H1 (cell line): ENCODE data around the gene DAO. TPM values are rescaled to one million over a fixed set of nuclear protein-coding genes. Genes with fewer than 3 reads are reported as not detected.

ENCODE experiments used
- CTCF ChIA-PET: fragments of 300-600 bp; sonication (Branson Sonifier 250); formaldehyde crosslinking; loops from one replicate; lab custom pipeline; 2021; ENCODE audit not compliant: partially characterized antibody; lab: Charles Lee
- POLR2A ChIA-PET: fragments of 300-600 bp; sonication (Branson Sonifier 250); formaldehyde crosslinking; loops from one replicate; lab custom pipeline; 2021; ENCODE audit warnings: inconsistent platforms; ENCODE audit not compliant: partially characterized antibody; lab: Charles Lee
- DNase-seq, 2 experiments: peaks; one replicate each; pipeline versions ENCODE4 v3.0.0 to v3.0.0-alpha.2; 2010 to 2022; ENCODE audit warnings: low spot score in 2 of 2, low read depth in 1 of 2, mixed read lengths in 1 of 2
- FAIRE-seq: peaks from 2 replicates; lab custom pipeline; 2011; peaks lifted over from hg19 to GRCh38; lab: Jason Lieb, UNC
- H2AFZ ChIP-seq: 2 replicates; pipeline ENCODE4 v1.8.1; 2012; ENCODE audit warnings: low read length, inconsistent platforms
- H2AK5ac ChIP-seq: 2 replicates; pipeline ENCODE4 v1.6.1; 2013; ENCODE audit warnings: low read depth, low read length
- H2BK120ac ChIP-seq: replicated peaks from 2 replicates; pipeline ENCODE3; 2013; ENCODE audit warnings: low read depth, low read length, inconsistent platforms
- H2BK12ac ChIP-seq: 2 replicates; pipeline ENCODE4 v1.6.1; 2013; ENCODE audit warnings: low read depth, low read length
- H2BK15ac ChIP-seq: 2 replicates; pipeline ENCODE4 v1.6.1; 2013; ENCODE audit warnings: low read length
- H2BK20ac ChIP-seq: 2 replicates; pipeline ENCODE4 v1.6.1; 2013; ENCODE audit warnings: low read length
- H2BK5ac ChIP-seq: 2 replicates; pipeline ENCODE4 v1.6.1; 2013; ENCODE audit warnings: low read depth, low read length
- H3K14ac ChIP-seq: 2 replicates; pipeline ENCODE4 v1.6.1; 2013; ENCODE audit warnings: inconsistent platforms; ENCODE audit not compliant: insufficient read length
- H3K18ac ChIP-seq: 2 replicates; pipeline ENCODE4 v1.6.1; 2013; ENCODE audit warnings: low read length; ENCODE audit errors: extremely low read depth
- H3K23ac ChIP-seq: 2 replicates; pipeline ENCODE4 v1.6.1; 2013; ENCODE audit warnings: inconsistent platforms; ENCODE audit not compliant: insufficient read length
- H3K23me2 ChIP-seq: 2 replicates; pipeline ENCODE4 v1.6.1; 2013; ENCODE audit warnings: low read depth, low read length
- H3K27ac ChIP-seq: 2 replicates; pipeline ENCODE4 v1.6.1; 2011; ENCODE audit warnings: low read depth, low read length, inconsistent platforms
- H3K27me3 ChIP-seq, 4 experiments: replicated peaks in 1 of 4; 1 replicate in 1 of 4; 2 replicates in 3 of 4; pipeline versions ENCODE4 v1.6.1 to v1.8.1; 2011 to 2013; ENCODE audit warnings: low read length in 3 of 4, mild to moderate bottlenecking in 3 of 4, inconsistent platforms in 2 of 4, mixed read lengths in 2 of 4, moderate library complexity in 1 of 4; ENCODE audit not compliant: control insufficient read depth in 3 of 4, insufficient read depth in 3 of 4; ENCODE audit errors: extremely low read depth in 1 of 4
- H3K36me3 ChIP-seq, 4 experiments: 2 replicates each; pipeline versions ENCODE4 v1.6.1 to v1.8.1; 2011 to 2013; ENCODE audit warnings: mild to moderate bottlenecking in 4 of 4, low read length in 3 of 4, moderate library complexity in 2 of 4, control low read depth in 1 of 4, inconsistent platforms in 1 of 4; ENCODE audit not compliant: insufficient read depth in 4 of 4, control insufficient read depth in 2 of 4
- H3K4ac ChIP-seq: replicated peaks from 2 replicates; pipeline ENCODE3; 2013; ENCODE audit warnings: low read length, low read depth, mixed read lengths, inconsistent platforms; ENCODE audit not compliant: insufficient read length
- H3K4me1 ChIP-seq, 4 experiments: replicated peaks in 1 of 4; 1 replicate in 1 of 4; 2 replicates in 3 of 4; pipeline versions ENCODE4 v1.6.1 to v1.8.1; 2011 to 2013; ENCODE audit warnings: low read length in 3 of 4, inconsistent platforms in 2 of 4, mixed read lengths in 1 of 4; ENCODE audit not compliant: insufficient read depth in 4 of 4, control insufficient read depth in 3 of 4
- H3K4me2 ChIP-seq, 2 experiments: 2 replicates each; pipeline versions ENCODE4 v1.6.1 to v1.8.1; 2011 to 2013; ENCODE audit warnings: low read depth in 2 of 2, low read length in 2 of 2, control low read depth in 1 of 2, inconsistent platforms in 1 of 2, mild to moderate bottlenecking in 1 of 2; ENCODE audit not compliant: insufficient read depth in 1 of 2
- H3K4me3 ChIP-seq, 4 experiments: fragments of 200-600, 300-600 bp in 1 of 4; sonication (generic), shearing (Covaris generic), sonication (Bioruptor Twin) in 1 of 4; 2 replicates each; pipeline versions ENCODE4 v1.5.1 to v1.8.1; 2011 to 2016; ENCODE audit warnings: low read length in 4 of 4, low read depth in 3 of 4, control low read depth in 2 of 4, inconsistent platforms in 2 of 4, mild to moderate bottlenecking in 2 of 4, mixed read lengths in 1 of 4, moderate library complexity in 1 of 4; ENCODE audit not compliant: insufficient read depth in 2 of 4; ENCODE audit errors: extremely low read depth in 1 of 4
- H3K56ac ChIP-seq: replicated peaks from 2 replicates; pipeline ENCODE3; 2013; ENCODE audit warnings: low read depth, mild to moderate bottlenecking, mixed read lengths, low read length, inconsistent platforms; ENCODE audit not compliant: insufficient read length
- H3K79me1 ChIP-seq: 2 replicates; pipeline ENCODE4 v1.6.1; 2013; ENCODE audit warnings: low read depth, low read length, control low read depth
- H3K79me2 ChIP-seq, 2 experiments: 2 replicates each; pipeline versions ENCODE4 v1.6.1 to v1.8.1; 2012 to 2013; ENCODE audit warnings: low read length in 2 of 2, mild to moderate bottlenecking in 2 of 2, inconsistent platforms in 1 of 2; ENCODE audit not compliant: insufficient read depth in 2 of 2, control insufficient read depth in 1 of 2
- H3K9ac ChIP-seq, 4 experiments: replicated peaks in 1 of 4; 1 replicate in 1 of 4; 2 replicates in 3 of 4; pipeline versions ENCODE4 v1.6.1 to v1.8.1; 2011 to 2013; ENCODE audit warnings: low read depth in 3 of 4, low read length in 3 of 4, control low read depth in 2 of 4, mild to moderate bottlenecking in 2 of 4, moderate library complexity in 2 of 4, inconsistent platforms in 1 of 4; ENCODE audit errors: extremely low read depth in 1 of 4
- H3K9me3 ChIP-seq, 2 experiments: 2 replicates each; pipeline versions ENCODE4 v1.6.1 to v1.8.1; 2012 to 2013; ENCODE audit warnings: mild to moderate bottlenecking in 2 of 2, moderate library complexity in 2 of 2, control low read depth in 1 of 2, inconsistent platforms in 1 of 2, low read depth in 1 of 2, low read length in 1 of 2, mixed read lengths in 1 of 2; ENCODE audit not compliant: insufficient read depth in 2 of 2
- H4K20me1 ChIP-seq, 2 experiments: replicated peaks in 1 of 2; 2 replicates each; pipeline versions ENCODE3 to v1.8.1; 2011 to 2013; ENCODE audit warnings: inconsistent platforms in 2 of 2, low read length in 2 of 2, mild to moderate bottlenecking in 1 of 2; ENCODE audit not compliant: insufficient read depth in 2 of 2, control insufficient read depth in 1 of 2
- H4K5ac ChIP-seq: 2 replicates; pipeline ENCODE4 v1.6.1; 2013; ENCODE audit warnings: low read length, low read depth, mixed read lengths, inconsistent platforms; ENCODE audit not compliant: insufficient read length
- H4K8ac ChIP-seq: 2 replicates; pipeline ENCODE4 v1.8.0; 2013; ENCODE audit warnings: mild to moderate bottlenecking, moderate library complexity, low read length, inconsistent platforms; ENCODE audit not compliant: insufficient read depth; ENCODE audit errors: extremely low read depth
- H4K91ac ChIP-seq: replicated peaks from 2 replicates; pipeline ENCODE3; 2013; ENCODE audit warnings: low read length, mixed read lengths, inconsistent platforms; ENCODE audit not compliant: insufficient read length
- CBX5 ChIP-seq: fragments of 300-800, 300-1000 bp; sonication (generic); IDR thresholded peaks from 2 replicates; pipeline ENCODE4 v1.7.1; 2016; ENCODE audit warnings: antibody characterized with exemption, low read length, low read depth
- CTBP2 ChIP-seq: IDR thresholded peaks from 2 replicates; pipeline ENCODE4 v1.7.0; 2011; ENCODE audit warnings: borderline replicate concordance, mild to moderate bottlenecking, moderate library complexity, mixed read lengths, low read length; ENCODE audit not compliant: insufficient read depth, insufficient read length
- FOSL1 ChIP-seq: IDR thresholded peaks from 2 replicates; pipeline ENCODE4 v1.6.1; 2011; ENCODE audit warnings: mild to moderate bottlenecking, low read depth, low read length, moderate library complexity; ENCODE audit not compliant: insufficient read depth
- GABPA ChIP-seq: IDR thresholded peaks from 2 replicates; pipeline ENCODE4 v1.6.1; 2011; ENCODE audit warnings: mild to moderate bottlenecking, low read length, moderate library complexity, borderline replicate concordance; ENCODE audit not compliant: insufficient read depth
- KDM4A ChIP-seq: IDR thresholded peaks from one replicate; pipeline ENCODE4 v1.7.1; 2012; ENCODE audit warnings: low read depth, mild to moderate bottlenecking, moderate library complexity, low read length, inconsistent platforms; ENCODE audit not compliant: severe bottlenecking
- MAFK ChIP-seq: IDR thresholded peaks from 2 replicates; pipeline ENCODE4 v1.6.1; 2012; ENCODE audit warnings: low read depth, mild to moderate bottlenecking, improper control_type of control experiment, low read length
- POLR2A ChIP-seq, 2 experiments: IDR thresholded peaks; 1 replicate in 1 of 2; 2 replicates in 1 of 2; pipeline ENCODE4 v1.6.1; 2011; ENCODE audit warnings: low read depth in 2 of 2, low read length in 2 of 2, mild to moderate bottlenecking in 2 of 2; ENCODE audit errors: control extremely low read depth in 1 of 2
- RBBP5 ChIP-seq: IDR thresholded peaks from 2 replicates; pipeline ENCODE4 v1.7.1; 2012; ENCODE audit warnings: low read depth, mild to moderate bottlenecking, inconsistent platforms, low read length, moderate library complexity, borderline replicate concordance
- RNF2 ChIP-seq: fragments of 200-900, 300-1000 bp; sonication (generic); IDR thresholded peaks from 2 replicates; pipeline ENCODE4 v1.7.1; 2016; ENCODE audit warnings: borderline replicate concordance, low read depth, mild to moderate bottlenecking, antibody characterized with exemption, low read length; ENCODE audit not compliant: poor library complexity, severe bottlenecking; ENCODE audit errors: missing control alignments
- SRF ChIP-seq: IDR thresholded peaks from 2 replicates; pipeline ENCODE4 v1.6.1; 2011; ENCODE audit warnings: mild to moderate bottlenecking, low read depth, low read length, moderate library complexity
- SUZ12 ChIP-seq: fragments of 200-600 bp; sonication (generic); IDR thresholded peaks from 2 replicates; pipeline ENCODE4 v1.6.1; 2012; ENCODE audit warnings: mild to moderate bottlenecking, inconsistent platforms, low read length, moderate library complexity, mixed read lengths
- TEAD4 ChIP-seq: IDR thresholded peaks from 2 replicates; pipeline ENCODE4 v1.6.1; 2012; ENCODE audit warnings: low read depth, low read length, inconsistent platforms, mixed read lengths
- WGBS, 2 experiments: shearing (Covaris generic) in 1 of 2; methylation state at CpG; one replicate each; pipeline versions ENCODE4 v1.1.6 to v1.1.7; 2013 to 2015; ENCODE audit warnings: low lambda C conversion rate in 2 of 2, mixed read lengths in 2 of 2, inconsistent platforms in 1 of 2, low coverage in 1 of 2, missing lambda C conversion rate in 1 of 2; ENCODE audit not compliant: insufficient replicate concordance in 2 of 2, insufficient coverage in 1 of 2, insufficient read length in 1 of 2; ENCODE audit errors: extremely low coverage in 1 of 2, missing lambda C conversion rate in 1 of 2; 5-methylcytosine and 5-hydroxymethylcytosine counted together
- polyA plus RNA-seq, 7 experiments: library from polyadenylated mRNA; depleted of rRNA in 3 of 7; stranded (reverse) in 5 of 7; unstranded in 2 of 7; fragments of >200 nt in 5 of 7; fragments of 200-250 nt in 2 of 7; gene quantifications; 1 replicate in 5 of 7; 2 replicates in 1 of 7; 4 replicates in 1 of 7; pipeline versions ENCODE4 v1.2.1 to v1.2.3, GENCODE V29; 2011 to 2013; ENCODE audit warnings: missing spikeins in 2 of 7, mixed read lengths in 2 of 7
- total RNA-seq: library from RNA; stranded (reverse); fragmentation: NEBNext Ultra II Directional; extraction: Animal tissue kit (Norgen Biotek cat#: 25700); gene quantifications from 2 replicates; pipeline ENCODE4 v1.2.1, GENCODE V29; 2021
- TF ChIP-seq, protein P1 (sequence below): IDR thresholded peaks from 2 replicates; pipeline ENCODE4 v1.6.1; 2012; ENCODE audit warnings: inconsistent platforms

Gene DAO
- total and polyA plus RNA-seq, 2 of the 8 experiments (the other 6 are each of a cell fraction or from before 2014, with no cell fraction given): not detected

DNA sequence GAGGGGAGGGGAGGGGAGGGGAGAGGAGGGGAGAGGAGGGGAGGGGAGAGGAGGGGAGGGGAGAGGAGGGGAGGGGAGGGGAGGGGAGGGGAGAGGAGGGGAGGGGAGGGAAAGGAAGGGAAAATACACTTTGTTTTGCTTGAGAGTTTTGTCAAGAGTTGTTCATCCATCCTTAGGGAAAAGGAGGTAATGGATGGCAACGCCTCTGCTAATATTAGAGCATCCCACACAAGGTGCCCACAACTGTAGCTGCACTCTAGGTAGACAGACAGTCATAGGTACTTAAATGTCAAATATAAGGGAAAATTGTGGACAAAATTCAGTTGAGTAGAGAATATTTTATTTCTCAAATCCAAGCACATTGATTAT is 20.0 kb upstream of the DAO start:
- Histone ChIP-seq H2AK5ac (no peak overlapping the region), H3K4me2 (no peak overlapping the region), H3K4me1 (peaks cover 4 to 29% (median 18%) of the 10 kb centered on the region in 4 experiments), H4K8ac (no peak overlapping the region), H2BK20ac (no peak overlapping the region), H3K14ac (no peak overlapping the region), H2BK15ac (no peak overlapping the region), H3K27me3 (peaks cover 0 to 2% (median 0%) of the 10 kb centered on the region in 4 experiments; a peak in 3 of 7 replicates), H2BK5ac (no peak overlapping the region), H3K79me1 (peaks cover 2% of the 10 kb centered on the region), H4K20me1 (peaks cover 2 to 5% of the 10 kb centered on the region in 2 experiments), H4K5ac (no peak overlapping the region), H3K18ac (no peak overlapping the region), H3K23me2 (peaks cover 14% of the 10 kb centered on the region), H3K9ac (no peak overlapping the region), H3K4ac (no peak overlapping the region), H3K23ac (no peak overlapping the region), H2BK120ac (no peak overlapping the region), H3K27ac (no peak overlapping the region), H3K9me3 (0 out of 4 replicates have a peak, but pooled peaks cover 0 to 2% of the 10 kb centered on the region in 2 experiments), H3K56ac (no peak overlapping the region), H3K4me3 (no peak overlapping the region), H2BK12ac (no peak overlapping the region), H3K79me2 (peaks cover 0 to 18% of the 10 kb centered on the region in 2 experiments; a peak in 2 of 4 replicates), H3K36me3 (0 out of 8 replicates have a peak, but pooled peaks cover 0 to under 1% (median 0%) of the 10 kb centered on the region in 4 experiments), H2AFZ (no peak overlapping the region), H4K91ac (no peak overlapping the region)
- 100% methylated on average over 1 of the region's 1 CpG; no CpG with 5 or more reads in 1 of the 2 experiments for WGBS, 2 experiments
- FAIRE-seq (no peak), DNase-seq (no peak)
- POLR2A ChIA-PET: interaction anchor here (1.8 kb wide), 1 partner anchor 10 kb away, joined by 5 read pairs; no protein-coding TSS in a partner anchor
- CTCF ChIA-PET: interaction anchor here (1.2 kb wide), 1 partner anchor 10 kb away, joined by 3 read pairs; no protein-coding TSS in a partner anchor
- TF ChIP-seq CTBP2: no peak
- TF ChIP-seq MAFK: no peak
- no peak for TF ChIP-seq RBBP5
- no peak for TF ChIP-seq KDM4A
- no peak for TF ChIP-seq RNF2
- no peak for TF ChIP-seq POLR2A (IDR thresholded peaks at IDR 0.05; ENCODE audit: control extremely low read depth in 1 of 2, low read depth in 2 of 2, low read length in 2 of 2)
- no peak for TF ChIP-seq CBX5
- no peak for TF ChIP-seq TEAD4
- no peak for TF ChIP-seq GABPA
- TF ChIP-seq SUZ12: no peak
- no peak for TF ChIP-seq FOSL1
- TF ChIP-seq SRF: no peak
- TF ChIP-seq, protein P1, sequence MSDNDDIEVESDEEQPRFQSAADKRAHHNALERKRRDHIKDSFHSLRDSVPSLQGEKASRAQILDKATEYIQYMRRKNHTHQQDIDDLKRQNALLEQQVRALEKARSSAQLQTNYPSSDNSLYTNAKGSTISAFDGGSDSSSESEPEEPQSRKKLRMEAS: no peak
